Activated naive CD8-positive, alpha-beta T cell (primary cell): ENCODE measurements around the gene CELF6.
"Not testable (repeated sequence)": the region's sequence is repeated elsewhere in the genome, so short reads cannot be mapped to it uniquely, and the experiment has no call there.

Experiments used
- H3K27ac Mint-ChIP-seq: one replicate; pipeline ENCODE4 v1.8.0; 2021; ENCODE audit warnings: mixed read lengths
- H3K27me3 Mint-ChIP-seq: one replicate; pipeline ENCODE4 v1.8.0; 2021; ENCODE audit warnings: mixed read lengths
- H3K36me3 Mint-ChIP-seq: one replicate; pipeline ENCODE4 v1.8.0; 2021; ENCODE audit warnings: mixed read lengths
- H3K4me1 Mint-ChIP-seq: one replicate; pipeline ENCODE4 v1.8.0; 2021; ENCODE audit warnings: low read depth, mixed read lengths
- H3K4me3 Mint-ChIP-seq: one replicate; pipeline ENCODE4 v1.8.0; 2021; ENCODE audit warnings: mild to moderate bottlenecking, mixed read lengths
- H3K9me3 Mint-ChIP-seq: one replicate; pipeline ENCODE4 v1.8.0; 2021; ENCODE audit warnings: low read depth, mixed read lengths

Gene CELF6

GRCh38 chr15:72302955-72303354 lies 17.0 kb downstream of the CELF6 start:
- no peaks in the 10 kb centered on the region for H3K27me3 Mint-ChIP-seq
- H3K4me3 Mint-ChIP-seq: no peak overlapping the region
- no peak overlapping the region for H3K27ac Mint-ChIP-seq
- H3K4me1 Mint-ChIP-seq: peaks cover 6% of the 10 kb centered on the region
- H3K36me3 Mint-ChIP-seq: peaks cover 2% of the 10 kb centered on the region
- no peaks in the 10 kb centered on the region for H3K9me3 Mint-ChIP-seq

DNA sequence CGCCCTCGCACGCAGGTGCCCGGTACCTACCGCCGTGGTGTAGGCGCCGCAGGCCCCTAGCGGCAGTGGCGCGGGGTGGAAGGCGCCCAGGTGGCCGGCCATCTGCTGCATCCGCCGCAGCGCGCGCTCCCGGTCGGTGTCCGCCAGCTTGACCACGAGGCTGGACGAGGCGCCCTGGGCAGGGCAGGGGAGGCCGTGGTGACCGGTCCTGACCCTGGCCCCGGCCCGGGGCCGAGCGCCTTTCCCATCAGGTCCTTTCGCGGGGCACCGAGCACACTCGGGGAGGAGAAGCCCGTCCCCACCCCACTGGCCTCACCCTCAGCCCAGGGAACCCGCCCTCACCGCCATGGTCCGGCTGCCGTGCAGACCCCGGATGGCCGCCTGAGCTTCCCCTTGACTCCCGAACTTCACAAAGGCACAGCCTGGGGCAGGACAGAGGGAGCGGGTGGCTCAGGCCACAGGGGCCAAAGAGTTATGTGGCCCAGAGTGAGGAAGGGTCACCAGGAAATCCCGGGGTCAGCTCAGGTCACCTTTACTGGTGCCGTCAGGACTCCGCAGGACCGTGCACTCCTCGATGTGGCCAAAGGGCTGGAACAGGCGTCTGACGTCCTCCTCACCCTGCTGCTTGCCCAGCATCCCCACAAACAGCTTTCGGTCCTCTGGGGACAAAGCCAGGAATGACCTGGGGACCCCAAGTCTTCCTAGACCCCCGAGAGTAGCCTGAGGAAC lies 30.2 kb downstream of the CELF6 start:
- no peaks in the 10 kb centered on the region for H3K4me1 Mint-ChIP-seq

GRCh38 chr15:72288796-72289596 lies 31.0 kb downstream of the CELF6 start:
- Mint-ChIP-seq H3K9me3 (no peaks in the 10 kb centered on the region), H3K4me3 (no peak overlapping the region), H3K36me3 (no peaks in the 10 kb centered on the region), H3K4me1 (no peaks in the 10 kb centered on the region), H3K27me3 (no peaks in the 10 kb centered on the region), H3K27ac (no peak overlapping the region)

More for the DNA sequence above, 30.2 kb downstream of the CELF6 start:
- no peaks in the 10 kb centered on the region for H3K9me3 Mint-ChIP-seq
- H3K4me3 Mint-ChIP-seq: no peak overlapping the region
- H3K27me3 Mint-ChIP-seq: no peaks in the 10 kb centered on the region
- H3K27ac Mint-ChIP-seq: no peak overlapping the region
- H3K36me3 Mint-ChIP-seq: peaks cover 4% of the 10 kb centered on the region

GRCh38 chr15:72285927-72286516 lies 33.9 kb downstream of the CELF6 start:
- Mint-ChIP-seq H3K36me3 (no peaks in the 10 kb centered on the region), H3K27ac (no peak overlapping the region), H3K4me3 (no peak overlapping the region), H3K4me1 (no peaks in the 10 kb centered on the region), H3K9me3 (no peaks in the 10 kb centered on the region), H3K27me3 (no peaks in the 10 kb centered on the region)

- H3K4me1 Mint-ChIP-seq: no peaks in the 10 kb centered on the region
- H3K27ac Mint-ChIP-seq: no peak overlapping the region
- H3K36me3 Mint-ChIP-seq: no peaks in the 10 kb centered on the region
- H3K27me3 Mint-ChIP-seq: no peaks in the 10 kb centered on the region
- no peaks in the 10 kb centered on the region for H3K9me3 Mint-ChIP-seq
- no peak overlapping the region for H3K4me3 Mint-ChIP-seq
These were observed 34.6 kb downstream of the CELF6 start for GRCh38 chr15:72285402-72285801.

DNA sequence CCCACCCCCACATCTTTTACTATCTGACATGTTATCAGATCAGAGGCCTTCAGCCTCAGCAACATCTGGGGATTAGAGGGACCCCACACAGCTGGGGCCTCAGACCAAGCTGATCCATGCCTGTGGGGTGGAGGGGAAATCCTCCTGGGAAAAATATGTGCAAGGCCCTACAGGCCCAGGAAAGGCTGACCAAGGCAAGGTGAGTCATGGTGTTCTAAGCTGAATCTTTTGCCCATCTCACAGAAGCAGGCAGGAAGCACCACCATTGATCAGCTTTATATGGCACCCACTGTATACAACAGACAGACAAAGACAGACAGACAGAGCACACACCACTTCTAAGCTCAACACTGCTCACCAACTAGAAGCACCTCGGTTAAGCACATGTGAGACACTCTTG lies 35.2 kb downstream of the CELF6 start:
- no peaks in the 10 kb centered on the region for H3K36me3 Mint-ChIP-seq
- H3K9me3 Mint-ChIP-seq: no peaks in the 10 kb centered on the region
- no peak overlapping the region for H3K27ac Mint-ChIP-seq
- H3K4me1 Mint-ChIP-seq: no peaks in the 10 kb centered on the region
- no peak overlapping the region for H3K4me3 Mint-ChIP-seq
- no peaks in the 10 kb centered on the region for H3K27me3 Mint-ChIP-seq

DNA sequence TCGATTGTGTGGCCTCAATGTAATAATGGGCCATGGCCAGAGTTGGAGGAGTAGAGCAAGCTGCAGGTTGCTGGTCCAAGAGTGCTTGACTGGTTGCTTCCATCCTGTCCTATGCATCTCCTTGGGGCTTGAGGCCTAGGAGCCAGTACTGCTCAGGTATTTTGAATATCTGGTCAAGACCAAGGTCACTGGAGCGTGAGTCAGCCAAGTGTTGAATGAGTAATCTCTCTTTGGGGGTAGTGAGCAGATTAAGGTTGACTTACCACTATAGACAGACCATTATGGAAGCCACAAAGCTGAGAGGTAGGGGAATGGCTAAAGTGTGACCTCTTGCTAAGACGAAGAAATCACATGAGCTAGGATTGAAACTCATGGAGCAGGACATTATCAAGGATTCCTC lies 38.2 kb downstream of the CELF6 start:
- Mint-ChIP-seq H3K4me3 (no peak overlapping the region), H3K9me3 (no peaks in the 10 kb centered on the region), H3K4me1 (no peaks in the 10 kb centered on the region), H3K36me3 (no peaks in the 10 kb centered on the region), H3K27ac (no peak overlapping the region), H3K27me3 (no peaks in the 10 kb centered on the region)

GRCh38 chr15:72280751-72281150 lies 39.2 kb downstream of the CELF6 start:
- Mint-ChIP-seq H3K4me1 (no peaks in the 10 kb centered on the region), H3K9me3 (no peaks in the 10 kb centered on the region), H3K36me3 (no peaks in the 10 kb centered on the region)

DNA sequence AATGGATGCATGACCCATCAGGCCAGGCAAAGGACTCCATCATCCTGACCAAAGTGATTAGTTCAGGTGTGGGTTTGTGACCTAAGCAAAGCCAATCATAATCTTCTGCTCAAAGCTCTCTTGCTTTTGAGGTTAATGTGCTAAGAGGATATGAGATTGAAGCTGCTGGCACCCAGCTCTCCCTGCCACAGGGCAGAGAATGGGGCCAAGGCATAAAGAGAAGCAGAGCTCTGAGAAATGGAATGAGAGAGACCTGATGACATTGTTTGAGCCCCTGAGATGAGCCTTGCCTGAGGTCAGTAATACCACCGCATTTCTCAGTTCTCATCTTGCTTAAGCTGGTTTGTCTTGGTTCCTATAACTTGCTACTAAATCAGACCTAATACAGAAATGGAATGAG lies 41.2 kb downstream of the CELF6 start:
- no peak overlapping the region for H3K27ac Mint-ChIP-seq
- peaks cover 4% of the 10 kb centered on the region for H3K4me1 Mint-ChIP-seq
- H3K36me3 Mint-ChIP-seq: no peaks in the 10 kb centered on the region
- H3K27me3 Mint-ChIP-seq: no peaks in the 10 kb centered on the region
- no peak overlapping the region for H3K4me3 Mint-ChIP-seq
- H3K9me3 Mint-ChIP-seq: no peaks in the 10 kb centered on the region

More at GRCh38 chr15:72280751-72281150, 39.2 kb downstream of the CELF6 start:
- H3K27ac Mint-ChIP-seq: no peak overlapping the region
- no peaks in the 10 kb centered on the region for H3K27me3 Mint-ChIP-seq
- H3K4me3 Mint-ChIP-seq: no peak overlapping the region

GRCh38 chr15:72276326-72276700 lies 43.6 kb downstream of the CELF6 start:
- H3K4me1 Mint-ChIP-seq: peaks cover 19% of the 10 kb centered on the region
- H3K27ac Mint-ChIP-seq: no peak overlapping the region
- H3K9me3 Mint-ChIP-seq: no peaks in the 10 kb centered on the region
- no peaks in the 10 kb centered on the region for H3K36me3 Mint-ChIP-seq
- H3K4me3 Mint-ChIP-seq: no peak overlapping the region
- no peaks in the 10 kb centered on the region for H3K27me3 Mint-ChIP-seq

GRCh38 chr15:72275635-72276325 lies 44.2 kb downstream of the CELF6 start:
- H3K4me3 Mint-ChIP-seq, H3K27me3 Mint-ChIP-seq, H3K27ac Mint-ChIP-seq, H3K36me3 Mint-ChIP-seq, H3K9me3 Mint-ChIP-seq: not testable (repeated sequence)
- H3K4me1 Mint-ChIP-seq: peaks cover 25% of the 10 kb centered on the region

GRCh38 chr15:72272997-72273352 lies 47.0 kb downstream of the CELF6 start:
- no peaks in the 10 kb centered on the region for H3K27me3 Mint-ChIP-seq
- H3K4me1 Mint-ChIP-seq: peaks cover 41% of the 10 kb centered on the region
- peaks cover 4% of the 10 kb centered on the region for H3K36me3 Mint-ChIP-seq
- H3K4me3 Mint-ChIP-seq: peak overlapping the region; percentile 76
- peak overlapping the region; percentile 87 for H3K27ac Mint-ChIP-seq
- H3K9me3 Mint-ChIP-seq: no peaks in the 10 kb centered on the region

GRCh38 chr15:72272213-72272996 lies 47.6 kb downstream of the CELF6 start, which contains the start of gene PARP6:
PARP6 (minus strand) TSS chr15:72272554; CDS start chr15:72267477, 5,077 bp downstream.
- peak within 1 kb of the TSS; percentile 91 for H3K27ac Mint-ChIP-seq
- H3K36me3 Mint-ChIP-seq: peaks cover 4% of the 10 kb centered on the region
- H3K4me1 Mint-ChIP-seq: peaks cover 41% of the 10 kb centered on the region
- no peaks in the 10 kb centered on the region for H3K9me3 Mint-ChIP-seq
- H3K27me3 Mint-ChIP-seq: no peaks in the 10 kb centered on the region
- peak within 1 kb of the TSS; percentile 94 for H3K4me3 Mint-ChIP-seq

DNA sequence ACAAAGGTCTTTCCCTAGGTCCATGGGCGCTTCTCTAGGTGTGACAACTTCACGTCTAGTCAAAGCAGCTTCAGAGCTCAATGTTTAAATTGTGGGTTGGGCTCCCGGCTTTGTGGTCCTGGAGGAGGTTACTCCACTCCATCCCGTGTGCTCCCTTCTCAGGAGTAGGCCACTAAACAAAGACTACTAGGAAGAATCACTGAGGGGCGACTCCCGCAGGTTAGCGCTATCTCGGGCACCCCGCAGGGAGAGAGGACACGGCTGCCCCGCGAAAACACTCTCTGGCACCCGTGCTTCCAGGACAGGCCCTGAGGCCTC lies 48.1 kb downstream of the CELF6 start:
- H3K9me3 Mint-ChIP-seq: no peaks in the 10 kb centered on the region
- peaks cover 7% of the 10 kb centered on the region for H3K36me3 Mint-ChIP-seq
- peak overlapping the region; percentile 94 for H3K4me3 Mint-ChIP-seq
- no peaks in the 10 kb centered on the region for H3K27me3 Mint-ChIP-seq
- peak overlapping the region; percentile 91 for H3K27ac Mint-ChIP-seq
- peaks cover 44% of the 10 kb centered on the region for H3K4me1 Mint-ChIP-seq
